Stimulated activated CD8-positive, alpha-beta memory T cell treated with anti-CD3 and anti-CD28 coated beads, Interleukin-12 subunit alpha, Interleukin-12 subunit beta, amount 100 ng/mL, for 4 hours (primary cell): ENCODE measurements around the gene AGFG1.
"Not testable (repeated sequence)": the region's sequence is repeated elsewhere in the genome, so short reads cannot be mapped to it uniquely, and the experiment has no call there.

Experiments
- DNase-seq: peaks from one replicate; pipeline ENCODE4 v3.0.0-alpha.2; 2020; ENCODE audit warnings: low read depth

The AGFG1 gene

GRCh38 chr2:227499627-227500300 lies 27.8 kb downstream of the AGFG1 start:
- DNase-seq = no peak

DNA sequence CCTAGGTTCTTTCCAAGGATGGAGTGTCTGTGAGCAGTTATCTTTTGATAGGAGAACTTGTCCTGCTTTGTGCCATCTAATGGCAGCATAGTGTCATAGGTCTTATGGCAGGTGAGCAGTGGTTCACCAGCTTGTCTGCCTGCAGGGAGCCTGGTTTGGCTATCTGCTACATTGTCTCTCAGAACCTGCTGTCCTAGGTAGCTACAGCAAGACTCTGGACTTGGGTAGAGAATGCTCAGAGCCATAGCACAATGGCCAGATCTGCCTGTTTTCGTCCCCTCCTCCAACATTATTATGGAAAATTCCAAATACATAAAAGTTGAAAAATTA lies 28.3 kb downstream of the AGFG1 start:
- DNase-seq = no peak

- no peak for DNase-seq
Measured at GRCh38 chr2:227503433-227504406, 31.8 kb downstream of the AGFG1 start.

DNA sequence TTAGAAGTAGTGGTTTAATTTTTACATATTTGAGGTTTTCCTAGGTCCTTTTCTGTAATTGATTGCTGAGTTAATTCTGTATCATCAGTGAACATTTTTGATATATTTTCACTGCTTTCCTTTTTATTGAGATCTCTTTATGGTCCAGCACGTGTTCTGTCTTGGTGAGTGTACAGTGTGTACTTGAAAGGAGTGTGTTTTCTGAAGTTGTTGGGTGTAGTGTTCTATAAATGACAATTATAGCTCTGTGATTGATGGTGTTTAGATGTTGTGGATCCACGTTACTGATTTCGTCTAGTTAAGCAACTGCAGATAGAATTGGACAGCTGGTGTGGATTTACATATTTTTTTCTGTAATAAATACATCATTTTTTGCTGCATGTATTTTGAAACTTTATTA lies 32.7 kb downstream of the AGFG1 start:
- DNase-seq = no peak

- DNase-seq = no peak
Measured at GRCh38 chr2:227506456-227506855, 34.5 kb downstream of the AGFG1 start.

GRCh38 chr2:227507963-227508362 lies 36.0 kb downstream of the AGFG1 start:
- DNase-seq = no peak

- no peak for DNase-seq
Measured at GRCh38 chr2:227509076-227509475, 37.1 kb downstream of the AGFG1 start.

- DNase-seq = no peak
Measured at GRCh38 chr2:227509824-227510619, 38.1 kb downstream of the AGFG1 start.

DNA sequence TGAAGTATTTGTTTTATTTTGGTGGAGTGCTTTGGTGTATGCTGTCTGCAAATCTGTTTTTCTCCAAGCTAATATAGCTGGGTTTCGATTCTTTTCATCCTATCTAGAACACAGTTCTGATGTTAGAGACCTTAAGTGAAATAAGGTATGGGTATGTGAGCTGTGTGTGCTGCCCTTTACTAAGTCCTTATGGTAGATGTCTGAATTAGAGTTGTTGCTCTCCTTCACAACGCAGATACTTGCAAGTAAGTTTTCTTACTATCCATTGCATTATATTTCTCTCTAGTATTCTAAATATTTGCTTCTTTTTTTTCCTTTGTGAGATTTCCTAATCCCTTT lies 38.6 kb downstream of the AGFG1 start:
- DNase-seq = no peak

DNA sequence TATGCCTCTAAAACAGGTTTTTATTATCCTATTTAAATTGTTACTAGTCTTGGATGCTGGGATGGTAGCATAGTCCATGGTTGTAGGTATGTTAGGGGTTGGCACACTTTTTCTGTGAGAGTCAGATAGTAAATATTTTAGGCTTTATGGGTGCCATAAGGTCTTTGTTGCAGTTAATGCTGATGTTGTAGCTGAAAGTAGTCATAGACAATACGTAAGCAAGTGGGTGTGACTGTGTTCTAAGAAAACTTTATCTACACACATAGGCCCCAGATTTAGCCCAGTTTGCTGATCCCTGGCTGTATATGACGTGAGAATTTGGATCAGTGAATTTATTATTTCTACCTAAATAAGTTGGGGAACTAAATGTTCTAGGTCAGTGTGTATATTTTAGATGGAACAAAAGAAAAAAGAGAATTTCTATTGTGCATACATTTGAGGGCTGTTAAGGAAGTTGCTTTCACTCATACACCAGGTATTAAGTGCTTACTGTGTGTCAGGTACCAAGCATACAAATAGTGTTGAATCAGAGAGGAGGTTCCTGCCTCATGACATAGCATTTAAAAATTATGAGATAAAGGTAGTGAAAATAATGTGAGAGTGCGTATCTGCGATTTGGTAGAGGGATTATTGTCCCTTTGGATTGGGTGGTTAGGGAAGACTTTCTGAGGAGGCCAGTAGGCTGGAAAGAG lies 39.4 kb downstream of the AGFG1 start:
- no peak for DNase-seq

- DNase-seq = no peak
Measured at GRCh38 chr2:227511955-227512354, 40.0 kb downstream of the AGFG1 start.

DNA sequence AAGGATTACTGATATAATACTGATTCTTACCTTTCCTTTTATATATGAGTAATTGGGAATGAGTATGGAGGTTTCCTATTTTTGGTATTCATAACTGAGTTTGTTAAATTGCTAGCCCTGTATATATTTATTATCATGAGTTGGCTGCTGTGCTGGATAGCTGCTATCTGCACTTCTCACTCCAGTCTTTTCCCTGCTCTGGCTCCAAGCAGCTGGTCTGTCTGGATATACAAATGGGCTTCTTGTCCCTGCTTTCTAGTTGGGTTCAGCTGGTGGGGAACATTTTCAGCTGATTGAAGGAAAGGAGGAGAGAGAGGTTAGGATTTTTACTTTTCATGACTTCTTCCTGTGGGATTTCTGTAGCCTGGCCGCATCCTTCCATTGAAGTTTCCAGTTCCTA lies 41.2 kb downstream of the AGFG1 start:
- no peak for DNase-seq

GRCh38 chr2:227515742-227516141 lies 43.8 kb downstream of the AGFG1 start:
- DNase-seq = no peak

DNA sequence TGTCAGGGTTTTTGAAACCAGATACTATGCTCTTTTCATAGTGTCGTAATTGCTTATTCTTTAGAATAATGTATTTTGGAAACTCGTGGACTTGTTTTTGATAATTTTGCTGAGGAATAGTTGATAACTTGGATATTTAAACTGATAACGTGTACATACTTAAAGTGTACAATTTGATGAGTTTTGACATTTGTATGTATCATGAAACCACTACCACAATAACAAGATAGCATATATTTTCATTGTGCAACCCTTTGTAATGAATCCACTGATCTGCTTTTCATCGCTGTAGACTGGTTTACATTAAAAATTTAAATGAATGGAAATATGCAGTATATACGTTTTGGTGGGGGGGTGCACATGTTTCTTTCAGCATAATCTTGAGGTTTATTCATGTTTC lies 45.8 kb downstream of the AGFG1 start:
- DNase-seq = no peak

- not testable (repeated sequence) for DNase-seq
Measured at GRCh38 chr2:227518278-227518865, 46.4 kb downstream of the AGFG1 start.

GRCh38 chr2:227521178-227521577 lies 49.2 kb downstream of the AGFG1 start:
- DNase-seq = not testable (repeated sequence)

- no peak for DNase-seq
Measured at GRCh38 chr2:227524665-227525064, 52.7 kb downstream of the AGFG1 start.

DNA sequence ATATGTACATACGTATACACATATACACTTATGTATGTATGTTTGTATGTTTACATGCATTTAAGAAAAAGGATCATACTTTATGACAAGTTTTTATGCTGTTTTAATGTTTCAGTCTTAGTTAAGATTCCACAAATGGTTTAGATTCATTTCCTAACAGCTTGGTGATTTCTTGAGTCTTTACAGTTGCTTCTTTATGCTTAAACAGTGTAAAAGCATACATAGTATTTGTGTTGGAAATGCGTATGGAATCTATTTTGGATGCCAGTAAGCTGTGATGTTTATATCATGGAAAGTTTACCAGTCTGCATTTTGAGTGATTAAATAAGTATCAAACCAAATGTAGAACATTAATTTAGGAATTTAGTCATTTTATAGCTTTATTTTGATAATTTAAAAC lies 55.4 kb downstream of the AGFG1 start:
- no peak for DNase-seq

GRCh38 chr2:227528803-227529202 lies 56.8 kb downstream of the AGFG1 start:
- DNase-seq = no peak

- DNase-seq = no peak
Measured at GRCh38 chr2:227529871-227530270, 57.9 kb downstream of the AGFG1 start.

GRCh38 chr2:227534714-227535113 lies 62.8 kb downstream of the AGFG1 start:
- no peak for DNase-seq

GRCh38 chr2:227536445-227536844 lies 64.5 kb downstream of the AGFG1 start:
- no peak for DNase-seq
